Measurements from ENCODE around the gene TNFRSF21. TPM values are rescaled to one million over a fixed set of nuclear protein-coding genes. Genes with fewer than 3 reads are reported as not detected.

The TNFRSF21 gene
- total and polyA plus RNA-seq, 9 of the 15 experiments (the other 6 are each of a cell fraction or from before 2014, with no cell fraction given), result 0.63 to 5.7 (median 2.2) TPM

- Histone ChIP-seq H3K9me1 (ENCODE audit: control insufficient read depth, insufficient read depth, low read length) (no peaks in the 10 kb centered on the region), H3K27me3 (ENCODE audit: control insufficient read depth in 2 of 2, insufficient read depth in 2 of 2, low read length in 2 of 2) (no peaks in the 10 kb centered on the region; a peak in 3 of 5 replicates), H3K9ac (ENCODE audit: insufficient read depth in 1 of 2, low read depth in 2 of 2, low read length in 2 of 2) (no peak overlapping the region), H3K9me3 (replicated peaks; ENCODE audit: control insufficient read depth, insufficient read depth, low read depth, low read length) (no peaks in the 10 kb centered on the region), H3K4me2 (ENCODE audit: insufficient read depth, low read length) (no peak overlapping the region), H3K79me2 (ENCODE audit: control insufficient read depth, insufficient read depth, low read length) (no peaks in the 10 kb centered on the region), H3K4me1 (replicated peaks in 1 of 2; ENCODE audit: control insufficient read depth in 2 of 2, insufficient read depth in 2 of 2, low read length in 2 of 2) (no peaks in the 10 kb centered on the region), H2AFZ (ENCODE audit: low read depth, low read length) (no peak overlapping the region), H3K4me3 (no peak overlapping the region), H3K27ac (ENCODE audit: extremely low read depth, low read depth, low read length) (no peak overlapping the region), H3K36me3 (ENCODE audit: control insufficient read depth, insufficient read depth, low read length) (no peaks in the 10 kb centered on the region), H4K20me1 (replicated peaks; ENCODE audit: control insufficient read depth, insufficient read depth, low read length) (no peaks in the 10 kb centered on the region)
- WGBS (ENCODE audit: insufficient coverage, low coverage, missing lambda C conversion rate), result 16% methylated on average over 6 of the region's 6 CpGs
- BruUV-seq (replicated peaks), result no TSS peak
- DNase-seq (ENCODE audit: extremely low read depth in 1 of 4, low spot score in 3 of 4) (no peak), FAIRE-seq (no peak), ATAC-seq (no peak)
- ChIA-PET CTCF (ENCODE audit: low intra/inter-chr PET ratio) (no interaction called here), POLR2A (interaction anchor here (0.5 to 1.3 kb wide), 4 partner anchors 12 to 454 kb away, joined by 3 to 5 read pairs (median 4); no protein-coding TSS in a partner anchor)
- no peak for TF ChIP-seq TAF7 (tag; IDR thresholded peaks at IDR 0.05)
- TF ChIP-seq BRCA1 (IDR thresholded peaks at IDR 0.05), result no peak
- TF ChIP-seq BRCA1 (CRISPR knock-in tag; IDR thresholded peaks at IDR 0.05), result no peak
- TF ChIP-seq ZFPM2 (CRISPR knock-in tag; IDR thresholded peaks at IDR 0.05), result no peak
- TF ChIP-seq ZNF707 (CRISPR knock-in tag; conservative IDR thresholded peaks at IDR 0.05), result no peak
- TF ChIP-seq ASH1L (IDR thresholded peaks at IDR 0.05; ENCODE audit: borderline replicate concordance, low read depth, partially characterized antibody), result no peak
- no peak for TF ChIP-seq NR2C1 (IDR thresholded peaks at IDR 0.05)
- no peak for TF ChIP-seq NR2C1 (tag; IDR thresholded peaks at IDR 0.05)
- TF ChIP-seq NFATC3 (IDR thresholded peaks at IDR 0.05), result no peak
- no peak for TF ChIP-seq NCOA4 (IDR thresholded peaks at IDR 0.05; ENCODE audit: partially characterized antibody)
- no peak for TF ChIP-seq BCOR (IDR thresholded peaks at IDR 0.05)
- no peak for TF ChIP-seq POLR2A (conservative IDR thresholded peaks at IDR 0.05)
- no peak for TF ChIP-seq ZNF79 (CRISPR knock-in tag; IDR thresholded peaks at IDR 0.05; ENCODE audit: low read depth)
- no peak for TF ChIP-seq JUN (IDR thresholded peaks at IDR 0.05; ENCODE audit: borderline replicate concordance, low read depth, low read length)
- TF ChIP-seq JUN (CRISPR knock-in tag; IDR thresholded peaks at IDR 0.05; ENCODE audit: borderline replicate concordance), result no peak
- no peak for TF ChIP-seq MBD2 (IDR thresholded peaks at IDR 0.05; ENCODE audit: borderline replicate concordance, low read depth)
- TF ChIP-seq TEAD4 (IDR thresholded peaks at IDR 0.05; ENCODE audit: low read length), result no peak
- no peak for TF ChIP-seq TEAD4 (CRISPR knock-in tag; IDR thresholded peaks at IDR 0.05; ENCODE audit: borderline replicate concordance)
- in situ Hi-C loops (cut with MboI), result no loop called here
- intact Hi-C loops (cut with micrococcal nuclease), result no loop called here
Observed at GRCh38 chr6:47302043-47302442, 7.7 kb downstream of the TNFRSF21 start.
